CD4-positive, alpha-beta T cell treated with Interleukin-21 for 1 hour (primary cell): Measurements from ENCODE around the gene PPP2R5E.

Experiments used
- DNase-seq: peaks from one replicate; pipeline ENCODE4 v3.0.0-alpha.2; 2020

PPP2R5E gene

GRCh38 chr14:63367742-63368364 lies 175.3 kb downstream of the PPP2R5E start:
- no peak for DNase-seq

- DNase-seq, result no peak
Measured at GRCh38 chr14:63362389-63362819, 180.8 kb downstream of the PPP2R5E start.

GRCh38 chr14:63361790-63362189 lies 181.4 kb downstream of the PPP2R5E start:
- DNase-seq, result no peak

GRCh38 chr14:63357841-63358240 lies 185.3 kb downstream of the PPP2R5E start:
- DNase-seq, result no peak

- DNase-seq, result no peak
Measured at GRCh38 chr14:63345826-63346225, 197.4 kb downstream of the PPP2R5E start.

- no peak for DNase-seq
Measured at GRCh38 chr14:63344336-63344735, 198.8 kb downstream of the PPP2R5E start.

GRCh38 chr14:63343878-63344277 lies 199.3 kb downstream of the PPP2R5E start:
- no peak for DNase-seq

- no peak for DNase-seq
Measured at GRCh38 chr14:63342371-63342770, 200.8 kb downstream of the PPP2R5E start.

GRCh38 chr14:63328787-63329737 lies 214.1 kb downstream of the PPP2R5E start:
- DNase-seq, result no peak

- DNase-seq, result no peak
Measured at GRCh38 chr14:63326840-63327239, 216.3 kb downstream of the PPP2R5E start.

- DNase-seq, result no peak
Measured at GRCh38 chr14:63322897-63323573, 220.1 kb downstream of the PPP2R5E start.

GRCh38 chr14:63322472-63322871 lies 220.7 kb downstream of the PPP2R5E start:
- DNase-seq, result no peak
